Heart left ventricle (tissue), 13 donors: ENCODE measurements around the gene PADI4.

ENCODE experiments used
- POLR2A ChIP-seq, 2 donors: fragments of 450-650 bp; IDR thresholded peaks; one replicate each; pipeline ENCODE4 v1.6.1; 2017; ENCODE audit warnings: antibody characterized with exemption in 2 of 2, mild to moderate bottlenecking in 2 of 2, moderate library complexity in 2 of 2
- TF ChIP-seq, protein P1 (sequence below), 12 donors: fragments of 200-600 bp; sonication (generic) in 4 of 12; IDR thresholded peaks; one replicate each; pipeline versions ENCODE4 v1.5.0 to v1.8.0; 2018 to 2022; ENCODE audit warnings: antibody characterized with exemption in 12 of 12, mild to moderate bottlenecking in 5 of 12
- donor health status: ischemic (EF 13 %, LVEDD 7.1; RV severe dilation, severe dysfunction).
- donor health status: DM: no; HTN: yes; CAD: no.
- donor health status: DM: no; HTN: no; CAD: no.
- donor health status: ischemic (EF 25% LVEDD 6.9; RV normal size, moderate dysfunction).
- donor health status: ischemic (EF 25% LVEDD 5.7; RV mildly dilated, moderate dysfunction).
- donor health status: ischemic (EF 35%, LVEDD 5.7; RV mildly dilated, moderate dysfunction).
- donor health status: nonischemic (EF 11% LVEDD 7.7; RV severe dilation, severe dysfunction).
- donor health status: DM: yes; HTN: yes; CAD: no.
- donor health status: PGD.
- donor health status: ischemic (EF 29% LVEDD 5.4; RV normal size, mild dysfunction).
- donor health status: nonischemic (EF 23%, LVEDD 6.1; RV moderate dilation, normal function).

DNA sequence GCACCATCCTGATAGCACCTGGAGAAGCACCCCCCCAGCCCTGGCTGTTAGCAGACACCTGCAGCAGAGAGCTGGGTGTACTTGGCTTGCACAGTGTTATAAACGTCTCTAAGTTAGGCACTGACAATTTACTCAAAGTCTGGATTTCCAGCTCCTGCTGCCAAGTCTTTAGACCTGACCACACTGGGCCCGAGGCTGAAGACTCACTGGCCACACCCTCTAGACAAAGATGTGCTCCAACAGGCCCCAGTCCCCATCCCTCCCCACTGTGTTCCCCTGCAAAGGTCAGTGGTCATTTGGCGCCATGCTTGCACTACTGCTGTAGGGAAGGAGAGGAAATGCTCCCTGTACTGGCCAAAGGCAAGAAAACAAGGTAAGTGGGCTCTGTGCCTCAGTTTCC lies 95.1 kb downstream of the PADI4 start:
- TF ChIP-seq POLR2A (IDR thresholded peaks at IDR 0.05), result no peak
- TF ChIP-seq, protein P1, sequence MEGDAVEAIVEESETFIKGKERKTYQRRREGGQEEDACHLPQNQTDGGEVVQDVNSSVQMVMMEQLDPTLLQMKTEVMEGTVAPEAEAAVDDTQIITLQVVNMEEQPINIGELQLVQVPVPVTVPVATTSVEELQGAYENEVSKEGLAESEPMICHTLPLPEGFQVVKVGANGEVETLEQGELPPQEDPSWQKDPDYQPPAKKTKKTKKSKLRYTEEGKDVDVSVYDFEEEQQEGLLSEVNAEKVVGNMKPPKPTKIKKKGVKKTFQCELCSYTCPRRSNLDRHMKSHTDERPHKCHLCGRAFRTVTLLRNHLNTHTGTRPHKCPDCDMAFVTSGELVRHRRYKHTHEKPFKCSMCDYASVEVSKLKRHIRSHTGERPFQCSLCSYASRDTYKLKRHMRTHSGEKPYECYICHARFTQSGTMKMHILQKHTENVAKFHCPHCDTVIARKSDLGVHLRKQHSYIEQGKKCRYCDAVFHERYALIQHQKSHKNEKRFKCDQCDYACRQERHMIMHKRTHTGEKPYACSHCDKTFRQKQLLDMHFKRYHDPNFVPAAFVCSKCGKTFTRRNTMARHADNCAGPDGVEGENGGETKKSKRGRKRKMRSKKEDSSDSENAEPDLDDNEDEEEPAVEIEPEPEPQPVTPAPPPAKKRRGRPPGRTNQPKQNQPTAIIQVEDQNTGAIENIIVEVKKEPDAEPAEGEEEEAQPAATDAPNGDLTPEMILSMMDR (IDR thresholded peaks at IDR 0.05), result no peak
